Suprapubic skin (tissue), 4 donors: ENCODE data around the gene PCGF3. TPM values are rescaled to one million over a fixed set of nuclear protein-coding genes. Genes with fewer than 3 reads are reported as not detected.
A peak's percentile ranks its signal among the peaks of the same experiment; 100 is the strongest.

Experiments used
- DNase-seq, 2 donors: peaks; one replicate each; pipeline ENCODE4 v3.0.0-alpha.2; 2019; ENCODE audit warnings: low spot score in 2 of 2
- H3K27ac ChIP-seq: fragments of 200-600 bp; sonication (generic); one replicate; pipeline ENCODE4 v1.5.1; 2019
- H3K27me3 ChIP-seq: fragments of 200-600 bp; sonication (generic); one replicate; pipeline ENCODE4 v1.5.1; 2019
- H3K36me3 ChIP-seq: fragments of 200-600 bp; sonication (generic); one replicate; pipeline ENCODE4 v1.5.1; 2019
- H3K4me1 ChIP-seq: fragments of 200-600 bp; sonication (generic); one replicate; pipeline ENCODE4 v1.5.1; 2019
- H3K4me3 ChIP-seq: fragments of 200-600 bp; sonication (generic); one replicate; pipeline ENCODE4 v1.5.1; 2019; ENCODE audit warnings: mild to moderate bottlenecking
- H3K9me3 ChIP-seq: fragments of 200-600 bp; sonication (generic); one replicate; pipeline ENCODE4 v1.5.1; 2019
- EP300 ChIP-seq: sonication (generic); formaldehyde crosslinking; IDR thresholded peaks from one replicate; pipeline ENCODE4 v1.6.1; 2017; ENCODE audit warnings: antibody characterized with exemption
- POLR2A ChIP-seq, 2 donors: fragments of 450-650 bp; IDR thresholded peaks; one replicate each; pipeline ENCODE4 v1.6.1; 2017; ENCODE audit warnings: antibody characterized with exemption in 2 of 2, mild to moderate bottlenecking in 2 of 2, moderate library complexity in 2 of 2
- POLR2AphosphoS5 ChIP-seq, 3 donors: sonication (generic); formaldehyde crosslinking; IDR thresholded peaks; one replicate each; pipeline ENCODE4 v1.6.1; 2017; ENCODE audit warnings: antibody characterized with exemption in 3 of 3
- WGBS: methylation state at CpG from one replicate; pipeline ENCODE4 v1.1.5; 2018; 5-methylcytosine and 5-hydroxymethylcytosine counted together
- total RNA-seq, 4 donors: library from RNA; depleted of rRNA; stranded (reverse); fragments of >200 nt; gene quantifications; one replicate each; pipeline ENCODE4 v1.1.0, GENCODE V29; 2016
- TF ChIP-seq, protein P1 (sequence below), 2 donors: fragments of 200-600 bp in 1 of 2; fragments of 450-650 bp in 1 of 2; sonication (generic) in 1 of 2; IDR thresholded peaks; one replicate each; pipeline ENCODE4 v1.5.1; 2016 to 2019; ENCODE audit warnings: antibody characterized with exemption in 2 of 2, mild to moderate bottlenecking in 1 of 2, moderate library complexity in 1 of 2

The PCGF3 gene
- total RNA-seq, 4 donors from 2014 or later: 59.7 to 152 (median 71.2) TPM

DNA sequence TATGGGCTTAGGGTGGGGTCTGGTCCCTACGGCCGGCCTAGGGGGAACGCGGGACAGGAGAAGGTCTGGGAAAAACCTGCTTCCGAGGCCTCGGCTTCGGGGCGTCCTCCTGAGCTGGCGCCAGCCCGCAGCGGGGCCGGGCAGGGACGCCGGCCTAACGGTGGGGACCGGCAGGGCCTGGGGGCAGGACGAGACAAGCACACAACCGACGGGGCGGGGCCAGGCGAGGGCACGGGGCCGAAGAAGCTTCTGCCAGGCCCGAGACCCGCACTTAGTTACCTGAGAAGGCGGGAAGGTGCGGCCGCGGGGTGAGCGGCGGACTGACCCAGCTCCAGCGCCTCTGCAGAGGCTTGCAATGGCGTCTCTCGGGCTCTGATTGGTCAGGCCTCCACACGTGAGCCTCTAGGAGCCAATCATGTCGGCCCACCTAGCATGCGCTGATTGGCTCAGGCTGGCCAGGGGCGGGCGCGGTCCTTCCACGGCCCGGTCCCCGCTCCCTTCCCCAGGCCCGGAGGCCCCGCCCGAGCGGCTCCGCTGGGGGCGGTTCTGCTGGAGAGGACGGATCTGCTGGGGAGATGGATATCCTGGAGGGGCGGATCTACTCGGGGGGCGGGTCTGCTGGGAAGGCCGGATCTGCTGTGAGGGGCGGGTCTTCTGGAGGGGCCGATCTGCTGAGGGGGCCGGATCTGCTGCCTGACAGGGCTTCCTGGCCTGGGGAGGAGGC, 76.0 kb downstream of the PCGF3 start:
- Histone ChIP-seq H3K4me1 (peaks cover 54% of the 10 kb centered on the region), H3K9me3 (no peaks in the 10 kb centered on the region), H3K27me3 (peaks cover 25% of the 10 kb centered on the region), H3K27ac (peak overlapping the region; percentile 94), H3K36me3 (peaks cover 16% of the 10 kb centered on the region), H3K4me3 (peak overlapping the region; percentile 99)
- TF ChIP-seq POLR2AphosphoS5 (IDR thresholded peaks at IDR 0.05): peak; percentile 83 to 93 (median 87)
- no peak for TF ChIP-seq EP300
- TF ChIP-seq POLR2A (IDR thresholded peaks at IDR 0.05): peak in 1 of 2 donors; percentile 90
- TF ChIP-seq, protein P1, sequence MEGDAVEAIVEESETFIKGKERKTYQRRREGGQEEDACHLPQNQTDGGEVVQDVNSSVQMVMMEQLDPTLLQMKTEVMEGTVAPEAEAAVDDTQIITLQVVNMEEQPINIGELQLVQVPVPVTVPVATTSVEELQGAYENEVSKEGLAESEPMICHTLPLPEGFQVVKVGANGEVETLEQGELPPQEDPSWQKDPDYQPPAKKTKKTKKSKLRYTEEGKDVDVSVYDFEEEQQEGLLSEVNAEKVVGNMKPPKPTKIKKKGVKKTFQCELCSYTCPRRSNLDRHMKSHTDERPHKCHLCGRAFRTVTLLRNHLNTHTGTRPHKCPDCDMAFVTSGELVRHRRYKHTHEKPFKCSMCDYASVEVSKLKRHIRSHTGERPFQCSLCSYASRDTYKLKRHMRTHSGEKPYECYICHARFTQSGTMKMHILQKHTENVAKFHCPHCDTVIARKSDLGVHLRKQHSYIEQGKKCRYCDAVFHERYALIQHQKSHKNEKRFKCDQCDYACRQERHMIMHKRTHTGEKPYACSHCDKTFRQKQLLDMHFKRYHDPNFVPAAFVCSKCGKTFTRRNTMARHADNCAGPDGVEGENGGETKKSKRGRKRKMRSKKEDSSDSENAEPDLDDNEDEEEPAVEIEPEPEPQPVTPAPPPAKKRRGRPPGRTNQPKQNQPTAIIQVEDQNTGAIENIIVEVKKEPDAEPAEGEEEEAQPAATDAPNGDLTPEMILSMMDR (IDR thresholded peaks at IDR 0.05): no peak
- DNase-seq: peak; percentile 99
- 7% methylated on average over 3 of the region's 57 CpGs for WGBS

DNA sequence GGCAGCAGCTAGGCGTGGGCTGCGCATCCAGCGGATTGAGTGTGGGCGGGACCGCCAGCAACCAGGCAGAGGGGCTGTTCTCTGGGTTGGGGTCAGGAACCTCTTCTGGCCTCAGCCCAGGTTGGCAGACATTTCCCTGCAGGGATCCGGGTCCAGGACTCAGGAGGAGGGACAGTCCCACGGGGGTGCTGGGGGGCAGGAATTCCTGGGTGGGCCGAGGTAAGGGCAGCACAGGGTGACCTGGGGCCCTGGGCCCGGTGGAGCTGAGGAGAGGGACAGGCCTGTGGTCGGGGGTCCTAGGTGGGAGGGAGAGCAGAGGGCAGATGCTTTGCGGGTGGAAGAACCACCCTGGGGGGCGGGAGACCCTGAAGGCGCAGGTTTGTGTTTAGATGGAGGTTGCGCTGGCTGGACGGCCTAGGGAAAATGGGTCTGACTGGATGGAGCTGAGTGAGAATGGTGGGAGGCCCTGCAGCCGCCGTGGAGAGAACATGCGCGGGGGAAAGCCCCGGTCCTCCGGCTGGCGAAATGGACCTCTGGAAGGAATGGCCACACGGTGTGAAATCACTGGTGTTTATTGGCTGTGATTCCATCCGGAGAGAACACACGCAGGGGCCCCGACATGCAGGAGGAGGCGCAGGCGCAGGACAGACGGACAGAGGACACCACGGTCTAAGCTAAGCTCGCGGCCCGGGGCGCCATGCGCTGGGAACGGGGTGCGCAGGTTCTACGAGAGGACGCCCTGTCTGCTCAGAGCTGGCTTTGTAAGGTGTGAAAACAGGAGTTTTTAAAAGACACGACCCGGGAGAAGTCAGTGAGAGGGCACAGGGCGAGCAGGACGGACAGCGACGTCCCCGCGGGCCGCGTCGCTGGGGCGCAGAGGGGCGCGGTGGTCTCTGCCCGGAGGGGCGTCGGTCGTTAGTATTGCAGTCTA, 79.0 kb downstream of the PCGF3 start:
- H3K4me1 ChIP-seq: peaks cover 63% of the 10 kb centered on the region
- H3K36me3 ChIP-seq: no peaks in the 10 kb centered on the region
- H3K4me3 ChIP-seq: no peak overlapping the region
- H3K27ac ChIP-seq: no peak overlapping the region
- TF ChIP-seq EP300 (no peak), POLR2AphosphoS5 (IDR thresholded peaks at IDR 0.05) (no peak), POLR2A (IDR thresholded peaks at IDR 0.05) (no peak)
- TF ChIP-seq, protein P1 (IDR thresholded peaks at IDR 0.05): no peak
- no peaks in the 10 kb centered on the region for H3K9me3 ChIP-seq
- peak in 1 of 2 donors; percentile 62 for DNase-seq
- WGBS: 76% methylated on average over 52 of the region's 57 CpGs
- peaks cover 42% of the 10 kb centered on the region for H3K27me3 ChIP-seq

DNA sequence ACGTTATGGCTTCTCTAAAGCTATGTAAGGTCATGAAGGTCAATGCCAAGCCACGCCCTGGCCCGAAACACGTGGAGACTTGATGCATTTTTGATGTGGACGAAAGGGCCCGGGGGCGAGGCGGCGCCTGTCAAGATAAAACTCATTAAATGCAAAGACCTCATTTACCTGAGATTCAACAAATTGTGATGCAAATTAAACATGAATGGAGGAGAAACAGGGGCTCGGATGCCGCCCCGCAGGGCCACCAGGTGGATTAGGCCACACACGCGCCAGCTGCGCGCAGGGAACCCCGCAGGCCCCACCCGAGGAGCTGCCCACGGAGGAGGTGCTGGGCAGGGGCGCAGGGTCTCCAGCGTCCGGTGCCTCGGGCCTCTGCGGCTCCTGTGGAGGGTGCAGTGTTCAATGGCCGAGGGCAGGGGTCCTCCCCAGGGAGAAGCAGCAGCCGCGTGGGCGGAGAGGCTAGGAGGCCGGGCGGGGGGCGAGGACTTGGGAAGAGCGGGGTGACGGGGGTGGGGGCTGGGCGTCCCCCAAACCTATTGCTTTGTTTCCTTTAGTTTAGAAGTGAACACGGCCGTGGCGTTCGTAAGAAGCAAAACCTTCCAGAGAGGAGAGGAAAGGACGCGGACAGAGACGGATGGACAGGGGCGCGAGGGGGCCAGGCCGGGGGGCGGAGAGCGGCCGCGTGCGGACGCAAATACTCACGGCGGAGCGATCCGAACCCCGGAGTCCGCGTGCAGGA, 79.9 kb downstream of the PCGF3 start:
- peak in 1 of 2 donors; percentile 62 for DNase-seq

DNA sequence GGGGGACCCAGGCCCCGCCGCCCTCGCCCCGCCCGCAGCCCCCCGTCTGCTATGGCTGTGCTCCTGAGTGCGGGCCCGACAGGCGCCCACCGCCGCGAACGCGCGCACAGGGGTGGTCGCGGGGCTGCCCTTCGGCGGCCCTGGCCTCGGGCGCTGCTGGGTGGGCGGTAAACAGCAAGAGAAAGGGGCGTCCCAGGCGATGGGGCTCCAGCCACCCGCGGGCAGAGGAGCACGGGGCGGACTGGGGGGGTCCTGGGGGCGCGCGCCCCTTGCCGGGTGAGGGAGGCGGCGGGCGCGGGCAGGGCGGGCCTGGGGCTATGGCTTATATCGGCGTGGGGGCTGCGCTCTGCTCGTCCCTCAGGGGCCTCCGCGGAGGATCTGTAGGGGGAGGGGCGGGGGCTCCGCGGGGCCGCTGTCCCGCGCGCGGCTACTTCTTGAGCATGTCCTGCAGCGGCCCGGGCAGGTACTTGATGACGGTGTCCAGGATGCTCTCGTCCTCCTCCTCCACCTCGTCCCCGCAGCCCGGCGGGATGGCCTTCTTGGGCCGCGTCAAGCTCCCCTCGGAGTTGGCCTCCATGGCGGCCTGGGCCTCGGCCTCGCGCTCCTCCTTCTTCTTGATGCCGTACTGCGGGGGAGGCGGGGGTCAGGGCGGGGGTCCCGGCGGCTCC, 80.6 kb downstream of the PCGF3 start:
- 2% methylated on average over 20 of the region's 72 CpGs for WGBS
- H3K27ac ChIP-seq: peak overlapping the region; percentile 57
- H3K4me3 ChIP-seq: peak overlapping the region; percentile 41
- no peak for TF ChIP-seq POLR2AphosphoS5 (IDR thresholded peaks at IDR 0.05)
- no peak for TF ChIP-seq EP300
- TF ChIP-seq POLR2A (IDR thresholded peaks at IDR 0.05): no peak
- TF ChIP-seq, protein P1 (IDR thresholded peaks at IDR 0.05): no peak
- H3K36me3 ChIP-seq: no peaks in the 10 kb centered on the region
- no peaks in the 10 kb centered on the region for H3K9me3 ChIP-seq
- H3K4me1 ChIP-seq: peaks cover 49% of the 10 kb centered on the region
- DNase-seq: peak in 1 of 2 donors; percentile 65
- peaks cover 52% of the 10 kb centered on the region for H3K27me3 ChIP-seq

More for the DNA sequence above, 79.9 kb downstream of the PCGF3 start:
- Histone ChIP-seq H3K4me1 (peaks cover 55% of the 10 kb centered on the region), H3K27me3 (peaks cover 50% of the 10 kb centered on the region), H3K36me3 (no peaks in the 10 kb centered on the region), H3K4me3 (peak overlapping the region; percentile 41), H3K27ac (no peak overlapping the region), H3K9me3 (no peaks in the 10 kb centered on the region)
- WGBS: 27% methylated on average over 25 of the region's 57 CpGs
- no peak for TF ChIP-seq POLR2AphosphoS5 (IDR thresholded peaks at IDR 0.05)
- TF ChIP-seq, protein P1 (IDR thresholded peaks at IDR 0.05): no peak
- TF ChIP-seq POLR2A (IDR thresholded peaks at IDR 0.05): no peak
- no peak for TF ChIP-seq EP300
